HG03196 (cell line): ENCODE data around the gene SIPA1L3.

Experiments
- ATAC-seq: cut with Tn5 transposase; IDR thresholded peaks from one replicate; pipeline ENCODE4 v1.9.1; 2021; ENCODE audit not compliant: unreplicated experiment

SIPA1L3 gene

DNA sequence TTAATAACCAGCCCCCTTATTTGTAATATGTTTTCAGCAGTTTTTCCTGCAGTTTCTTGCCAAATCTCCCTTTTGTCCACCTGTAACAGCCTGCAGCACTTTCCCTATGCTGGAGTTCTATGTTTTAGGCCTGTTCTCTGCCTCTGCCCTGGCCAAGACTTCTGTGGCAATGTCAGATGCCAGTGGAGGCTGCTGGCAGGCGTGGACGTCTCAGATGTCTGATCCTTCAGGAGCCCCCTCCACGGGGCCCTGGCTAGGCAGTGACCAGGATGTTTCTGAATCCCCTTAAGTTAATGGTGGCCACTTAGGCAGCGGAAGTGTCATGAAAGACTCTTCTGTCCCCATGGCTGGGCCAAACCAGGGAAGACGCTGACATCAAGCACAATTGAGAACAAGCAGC lies 40.8 kb downstream of the SIPA1L3 start:
- ATAC-seq, result no peak

DNA sequence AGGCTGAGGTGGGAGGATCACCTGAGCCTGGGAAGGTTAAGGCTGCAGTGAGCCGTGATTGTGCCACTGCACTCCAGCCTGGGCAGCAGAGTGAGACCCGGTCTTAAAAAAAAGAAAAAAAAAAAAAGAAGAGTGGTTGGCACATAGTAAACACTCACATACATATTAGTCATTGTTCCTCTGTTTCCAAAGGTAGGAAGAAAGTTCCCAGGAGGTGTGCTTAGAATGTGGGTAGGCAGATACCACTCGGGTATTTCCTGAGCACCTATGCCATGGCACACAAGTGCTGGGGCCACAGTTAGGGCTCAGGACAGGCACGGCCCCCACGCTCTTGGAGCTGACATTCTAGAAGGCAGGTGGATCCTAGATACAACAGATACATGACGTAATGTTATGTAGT lies 41.4 kb downstream of the SIPA1L3 start:
- no peak for ATAC-seq

DNA sequence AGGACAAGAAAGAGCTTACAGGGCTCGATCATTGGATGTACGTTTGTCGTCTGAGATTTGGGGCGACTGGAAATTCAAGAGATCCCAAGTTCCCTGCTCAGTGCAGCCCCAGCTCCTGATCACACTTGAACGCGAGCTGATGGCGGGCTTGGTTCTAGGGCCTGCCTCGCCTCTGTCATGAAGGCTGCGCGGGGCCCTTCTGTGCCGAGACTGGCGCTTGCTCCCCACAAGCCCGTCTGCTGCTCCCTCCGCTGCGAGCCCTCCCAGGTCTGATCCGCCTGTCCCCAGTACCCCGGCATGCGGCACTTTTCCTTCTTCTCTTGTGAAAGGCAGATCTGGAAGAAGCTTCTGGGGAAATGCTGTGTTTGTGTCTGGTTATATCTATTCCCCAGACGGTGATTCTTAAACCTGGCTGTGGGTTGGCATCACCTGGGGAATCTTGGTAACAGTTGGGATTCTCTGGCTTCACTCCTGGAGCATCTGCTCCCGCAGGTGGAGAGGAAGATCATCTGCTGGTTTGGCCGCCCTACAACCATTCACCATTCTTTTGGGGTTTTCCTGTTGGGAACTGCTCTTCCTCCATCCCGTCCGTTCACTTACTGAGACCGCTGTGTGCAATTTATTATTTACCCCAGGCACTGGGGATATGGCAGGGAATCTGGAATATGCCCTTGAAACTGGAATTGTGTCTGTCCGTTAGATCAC lies 43.6 kb downstream of the SIPA1L3 start:
- no peak for ATAC-seq

DNA sequence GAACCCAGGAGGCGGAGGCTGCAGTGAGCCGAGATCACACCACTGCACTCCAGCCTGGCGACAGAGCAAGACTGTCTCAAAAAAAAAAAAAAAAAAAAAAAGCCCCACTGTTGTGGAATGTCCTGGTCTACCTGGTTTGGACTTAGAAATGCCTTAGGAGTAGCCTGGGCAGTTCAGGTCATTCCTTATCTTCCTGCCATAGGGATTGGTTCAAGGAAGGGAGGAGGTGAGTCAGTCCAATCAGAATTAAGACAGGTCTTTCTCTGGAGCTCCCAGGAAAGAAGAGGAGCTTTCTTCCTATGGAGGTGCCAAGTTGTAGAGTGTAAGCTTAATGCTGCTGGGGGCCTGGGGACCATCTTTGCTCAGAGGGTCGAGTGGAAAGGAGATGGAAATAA lies 44.8 kb downstream of the SIPA1L3 start:
- no peak for ATAC-seq

DNA sequence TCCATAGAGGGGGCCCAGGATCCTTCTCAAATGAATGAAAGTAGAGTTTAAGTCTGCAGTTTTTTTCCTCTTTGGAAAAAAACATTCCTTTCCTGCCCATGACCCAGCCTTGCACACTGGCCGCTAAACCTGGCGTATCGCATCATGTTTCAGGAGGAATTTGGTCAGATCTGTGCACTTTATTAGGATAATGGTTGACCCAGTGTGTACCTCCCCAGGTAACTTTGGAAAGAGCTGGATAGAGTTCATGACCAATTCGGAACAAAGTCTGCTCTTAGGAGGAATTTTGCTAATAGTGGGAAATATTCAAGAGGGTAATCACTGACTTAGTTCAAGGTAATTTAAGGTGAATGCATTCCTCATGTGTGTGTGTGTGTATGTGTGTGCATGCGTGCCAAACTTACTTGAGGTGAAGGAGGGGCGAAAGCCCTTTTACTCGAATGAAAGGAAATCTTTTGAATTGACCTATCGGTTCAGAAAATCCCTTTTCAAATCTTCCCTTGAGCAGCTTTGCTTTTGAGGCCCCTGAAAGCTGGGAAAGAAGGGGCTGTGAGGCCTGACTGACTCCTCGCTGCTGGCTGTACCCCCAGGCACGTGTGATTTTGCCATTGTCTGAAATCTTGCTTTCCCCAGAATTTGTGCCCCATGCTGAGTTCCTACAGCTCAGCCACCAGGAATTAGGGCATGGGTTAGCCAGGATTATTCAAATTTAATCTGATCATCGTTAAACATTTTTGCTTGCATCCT lies 46.3 kb downstream of the SIPA1L3 start:
- no peak for ATAC-seq

DNA sequence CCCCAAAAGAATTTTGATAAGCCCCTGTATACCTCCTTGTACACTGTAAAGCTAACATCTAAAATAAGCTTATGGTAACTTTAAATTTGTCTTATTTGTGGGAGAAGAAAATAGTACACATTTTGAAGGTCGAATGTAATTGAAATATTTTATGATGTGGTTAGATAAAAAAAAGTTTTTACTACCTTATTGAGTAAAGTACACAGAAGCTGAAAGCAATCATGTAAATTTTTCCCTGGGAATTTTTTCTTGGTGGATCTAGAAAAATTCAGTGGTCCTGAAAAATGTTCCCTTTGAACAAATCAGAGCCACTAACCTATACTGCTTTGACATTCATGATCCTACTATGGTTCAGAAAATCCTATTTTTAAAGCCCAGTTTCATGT lies 46.9 kb downstream of the SIPA1L3 start:
- ATAC-seq, result no peak

DNA sequence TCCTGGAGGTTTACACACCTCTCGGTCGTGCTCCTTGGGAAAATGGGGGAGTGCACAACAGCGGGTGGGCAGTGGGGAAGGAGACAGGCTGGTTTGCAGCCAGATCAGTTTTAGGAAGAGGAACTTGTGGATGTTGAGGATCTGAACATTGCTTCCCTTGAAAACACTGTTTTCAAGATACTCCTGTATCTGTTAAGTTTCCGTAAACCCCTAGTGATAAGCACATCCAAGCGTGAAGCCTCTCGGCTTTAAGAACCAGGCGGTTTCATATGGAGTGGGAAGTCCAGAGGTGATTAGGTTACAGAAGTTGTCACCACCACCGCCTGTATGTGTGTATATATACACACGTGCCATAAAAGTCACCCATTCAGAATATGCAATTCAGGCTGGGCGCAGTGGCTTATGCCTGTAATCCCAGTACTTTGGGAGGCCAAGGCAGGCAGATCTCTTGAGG lies 47.4 kb downstream of the SIPA1L3 start:
- no peak for ATAC-seq

DNA sequence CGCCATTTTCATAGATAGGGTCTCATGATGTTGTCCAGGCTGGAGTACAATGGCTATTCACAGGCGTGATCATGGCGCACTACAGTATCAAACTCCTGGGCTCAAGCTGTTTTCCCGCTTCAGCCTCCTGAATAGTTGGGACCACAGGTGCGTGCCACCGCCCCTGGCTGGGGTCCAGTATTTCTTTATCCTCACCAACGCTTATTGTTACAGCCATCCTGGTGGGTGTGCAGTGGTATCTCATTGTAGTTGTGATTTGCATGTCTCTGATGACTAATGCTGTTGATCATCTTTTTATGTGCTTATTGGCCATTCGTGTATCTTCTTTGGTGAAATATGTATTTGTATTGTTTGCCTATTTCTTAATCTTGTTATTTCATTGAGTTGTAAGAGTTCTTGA lies 49.0 kb downstream of the SIPA1L3 start:
- no peak for ATAC-seq

DNA sequence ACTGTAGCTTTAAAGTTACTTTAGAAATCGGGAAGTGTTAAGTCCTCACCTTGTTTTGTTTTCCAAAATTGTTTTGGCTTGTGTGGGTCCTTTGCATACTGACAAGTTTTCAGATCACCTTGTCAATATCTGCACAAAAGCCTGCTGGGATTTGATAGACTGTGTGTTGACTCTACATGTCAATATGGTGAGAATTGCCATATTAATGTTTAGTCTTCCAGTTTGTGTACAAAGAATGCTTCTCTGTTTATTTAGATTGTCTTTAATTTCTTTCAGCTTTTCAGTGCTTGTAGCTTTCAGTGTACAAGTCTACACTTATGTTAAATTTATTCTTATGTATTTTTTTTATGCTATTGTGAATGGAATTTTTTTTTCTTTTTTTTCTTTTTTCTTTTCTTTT lies 50.2 kb downstream of the SIPA1L3 start:
- ATAC-seq, result no peak

DNA sequence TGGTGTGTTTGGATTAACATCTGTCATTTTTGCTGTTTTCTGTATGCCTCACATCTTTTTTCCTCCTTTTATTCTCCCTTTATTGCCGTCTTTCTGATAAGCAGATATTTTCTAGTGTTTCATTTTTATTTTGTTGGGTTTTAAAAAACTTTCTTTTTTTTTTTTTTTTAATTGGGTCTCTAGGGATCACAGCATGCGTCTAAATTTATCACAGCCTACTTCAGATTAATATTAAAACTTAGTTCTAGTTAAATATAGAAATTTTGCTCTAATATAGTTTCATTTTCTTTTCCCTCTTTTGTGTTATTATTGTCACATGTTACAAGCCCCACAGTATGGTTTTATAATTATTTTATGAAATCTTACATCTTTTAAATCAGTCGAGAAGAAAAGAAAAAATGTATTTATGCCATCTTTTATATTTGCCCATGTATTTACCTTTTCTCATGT lies 52.7 kb downstream of the SIPA1L3 start:
- ATAC-seq, result no peak

DNA sequence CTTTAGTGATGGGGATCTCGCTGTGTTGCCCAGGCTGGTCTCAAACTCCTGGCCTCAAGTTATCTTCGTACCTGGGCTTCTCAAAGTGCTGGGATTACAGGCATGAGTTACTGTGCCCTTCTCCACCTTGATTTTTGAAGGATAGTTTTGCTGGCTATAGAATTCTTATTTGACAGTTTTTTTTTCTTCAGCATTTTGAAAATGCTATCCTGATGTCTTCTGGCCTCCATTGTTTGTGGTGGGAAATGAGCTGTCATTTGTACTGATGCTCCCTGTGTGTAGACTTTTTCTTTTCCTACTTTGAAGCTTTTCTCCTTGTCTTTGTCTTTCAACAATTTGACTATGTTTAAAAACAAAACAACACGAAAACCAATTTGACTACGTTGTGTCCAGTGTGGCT lies 54.2 kb downstream of the SIPA1L3 start:
- no peak for ATAC-seq

DNA sequence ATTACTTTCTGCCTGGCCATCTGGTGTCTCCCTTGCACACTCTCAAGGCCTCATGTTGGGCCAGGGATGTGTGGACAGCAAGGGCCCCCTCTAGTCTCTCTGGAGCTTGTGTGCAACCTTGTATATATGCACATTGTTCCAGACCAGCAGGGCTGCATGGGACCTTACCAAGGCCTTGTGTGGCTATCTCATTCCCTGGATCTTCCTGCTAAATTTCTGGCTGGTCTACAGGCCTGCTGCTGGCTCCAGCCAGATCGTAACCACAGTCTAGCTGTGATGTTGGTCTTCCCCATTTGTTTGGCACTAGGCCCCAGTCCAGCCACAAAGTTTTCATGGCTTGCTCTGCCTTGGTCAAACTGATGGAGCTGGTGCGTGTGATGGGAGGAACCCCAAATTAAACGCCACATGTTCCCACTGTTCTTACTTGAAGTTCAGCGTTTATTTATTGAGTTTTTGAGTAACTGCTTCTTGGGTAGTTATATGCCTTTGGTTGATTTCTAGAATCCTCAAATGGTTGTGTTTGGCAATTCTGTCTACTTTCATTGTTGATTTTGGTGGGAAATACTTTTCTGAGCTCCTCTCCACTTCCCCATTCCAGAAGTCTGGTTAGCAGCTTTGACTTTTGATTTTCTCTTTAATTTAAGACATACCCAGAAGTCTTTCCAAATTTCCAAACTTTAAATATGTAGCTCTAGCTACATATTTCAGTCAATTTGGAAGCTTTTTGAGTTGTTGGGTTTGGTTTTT lies 56.4 kb downstream of the SIPA1L3 start:
- ATAC-seq, result no peak

DNA sequence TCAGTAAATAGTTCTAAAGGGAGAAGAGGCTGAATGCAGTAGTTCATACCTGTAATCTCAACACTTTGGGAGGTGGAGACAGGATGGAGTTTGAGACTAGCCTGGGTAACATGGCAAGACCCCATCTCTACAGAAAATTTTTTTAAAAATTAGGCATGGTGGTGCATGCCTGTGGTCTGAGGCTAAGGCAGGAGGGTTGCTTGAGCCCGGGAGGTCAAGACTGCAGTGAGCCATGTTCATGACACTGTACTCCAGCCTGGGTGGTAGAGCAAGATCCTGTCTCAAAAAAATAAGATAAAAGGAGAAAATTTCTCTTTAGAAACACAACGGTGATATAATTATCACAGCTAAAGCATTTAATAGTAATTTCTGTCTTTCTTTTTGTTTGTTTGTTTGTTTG lies 57.1 kb downstream of the SIPA1L3 start:
- ATAC-seq, result no peak

DNA sequence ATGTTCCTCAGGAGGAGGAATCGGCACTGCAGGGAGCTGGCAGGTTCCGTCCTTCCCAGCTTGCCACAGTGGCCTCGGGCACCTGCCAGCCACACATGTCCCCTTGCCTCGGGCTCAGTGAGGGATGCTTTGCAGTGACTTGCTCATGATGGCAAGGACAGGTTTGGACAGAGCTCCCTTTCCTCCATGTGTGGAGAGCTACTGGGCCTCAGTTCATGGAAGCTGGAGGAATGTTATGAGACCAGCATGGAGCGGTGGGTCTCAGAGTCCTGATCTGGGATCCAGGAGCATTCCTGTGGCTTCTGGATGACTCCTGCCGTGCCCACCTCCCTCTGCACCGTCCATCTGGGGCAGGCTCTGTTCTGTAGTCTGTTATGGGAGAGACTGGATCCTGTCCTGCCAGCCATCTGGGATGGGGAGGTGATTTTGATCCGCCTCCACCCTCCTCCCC lies 59.2 kb downstream of the SIPA1L3 start:
- ATAC-seq, result no peak

DNA sequence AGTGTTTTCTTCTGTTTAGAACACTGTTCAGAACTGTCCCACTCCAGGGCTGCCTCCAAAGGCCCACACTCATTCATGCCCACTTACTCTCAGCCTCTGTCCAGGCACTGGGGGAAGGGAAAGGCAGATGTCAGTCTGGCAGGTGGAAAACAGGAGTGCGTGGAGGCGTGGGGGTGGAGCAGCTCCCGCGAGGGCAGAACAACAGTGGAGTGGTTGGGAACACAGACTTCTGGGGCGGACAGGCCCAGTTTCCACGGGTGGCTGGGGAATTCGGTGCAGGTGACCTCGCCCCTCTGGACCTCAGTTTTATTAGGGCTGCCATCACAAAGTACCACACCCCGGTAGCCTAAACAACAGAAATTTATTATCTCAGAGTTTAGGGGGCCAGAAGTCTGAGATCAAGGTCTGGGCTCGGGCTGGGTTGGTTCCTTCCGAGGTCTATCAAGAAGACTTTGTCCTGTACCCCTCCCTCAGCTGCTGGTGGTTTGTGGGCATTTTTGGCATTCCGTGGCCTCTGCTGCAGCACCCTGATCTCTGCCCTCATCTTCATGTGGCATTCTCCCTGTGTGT lies 59.7 kb downstream of the SIPA1L3 start:
- no peak for ATAC-seq

DNA sequence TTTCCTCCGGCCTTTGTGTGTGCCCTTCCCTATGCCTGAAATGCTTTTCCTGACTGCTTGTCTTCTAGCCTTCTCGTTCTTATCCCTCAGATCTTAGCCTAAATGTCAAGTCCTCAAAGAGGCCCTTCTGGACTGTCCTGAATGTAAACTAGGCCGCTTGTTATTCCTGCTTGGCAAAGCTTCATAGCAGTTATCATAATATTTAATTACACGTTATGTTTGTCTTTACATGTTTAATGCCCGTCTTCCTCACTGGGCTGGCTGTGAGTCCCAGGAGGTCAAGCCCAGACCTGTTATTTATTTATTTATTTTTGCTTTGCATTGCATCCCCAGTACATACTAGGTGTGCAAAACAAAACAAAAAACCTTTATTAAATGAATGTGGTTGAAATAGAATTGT lies 62.7 kb downstream of the SIPA1L3 start:
- no peak for ATAC-seq

DNA sequence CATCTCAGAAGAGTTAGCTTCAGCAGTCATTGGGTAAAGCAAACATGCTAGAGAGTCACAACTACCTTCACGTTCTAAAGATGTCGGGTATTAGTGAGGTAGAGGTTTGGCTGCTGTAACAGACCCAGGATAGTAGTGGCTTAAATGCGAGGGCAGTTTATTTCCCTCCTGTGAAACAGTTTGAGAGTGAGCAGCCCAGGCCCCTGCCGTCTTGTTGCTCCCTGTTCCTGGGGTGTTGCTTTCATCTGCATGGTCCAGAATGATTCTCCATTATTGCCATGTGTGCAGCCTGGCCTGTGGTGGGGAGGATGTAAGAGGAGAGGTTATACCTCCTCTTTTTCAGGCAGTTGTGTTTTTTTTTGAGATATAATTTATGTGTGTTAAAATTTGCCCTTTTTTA lies 63.7 kb downstream of the SIPA1L3 start:
- ATAC-seq, result no peak

DNA sequence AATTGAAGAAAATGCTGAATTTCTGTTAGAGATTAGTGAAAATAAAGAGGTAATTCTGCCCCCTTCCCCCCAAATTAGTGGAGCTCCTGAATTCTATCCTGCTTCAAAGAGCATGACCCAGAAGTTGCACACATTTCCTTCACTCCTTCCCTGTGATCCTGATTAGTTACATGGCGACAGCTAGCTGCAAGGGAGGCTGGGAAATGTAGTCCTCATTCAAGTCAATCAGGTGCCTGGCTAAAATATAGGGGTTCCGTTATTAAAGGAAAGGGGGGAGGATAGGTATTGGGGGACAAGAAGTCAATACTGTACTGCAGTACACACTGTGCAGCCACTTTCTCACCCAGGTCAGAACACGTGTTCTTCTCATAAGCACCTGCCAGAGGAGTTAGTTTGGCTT lies 65.8 kb downstream of the SIPA1L3 start:
- no peak for ATAC-seq

DNA sequence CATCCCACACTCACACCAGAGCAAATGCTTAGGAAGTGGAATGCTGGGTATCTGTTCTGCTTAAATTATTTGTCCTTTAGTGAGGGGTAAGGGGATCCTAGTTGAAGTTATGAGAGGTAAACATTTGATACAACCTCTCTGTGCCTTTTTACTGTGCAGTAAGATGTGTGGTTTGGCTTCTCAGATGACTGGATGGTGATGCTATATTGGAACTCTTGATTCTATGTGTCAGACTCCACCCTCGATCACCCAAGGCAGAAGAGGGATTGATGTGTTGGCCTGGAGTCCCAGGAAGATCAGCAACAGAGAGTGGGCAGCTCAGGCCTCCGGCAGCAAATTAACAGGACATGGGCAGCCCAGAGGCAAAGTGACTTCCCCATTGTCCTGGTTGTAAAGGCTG lies 66.7 kb downstream of the SIPA1L3 start:
- no peak for ATAC-seq

DNA sequence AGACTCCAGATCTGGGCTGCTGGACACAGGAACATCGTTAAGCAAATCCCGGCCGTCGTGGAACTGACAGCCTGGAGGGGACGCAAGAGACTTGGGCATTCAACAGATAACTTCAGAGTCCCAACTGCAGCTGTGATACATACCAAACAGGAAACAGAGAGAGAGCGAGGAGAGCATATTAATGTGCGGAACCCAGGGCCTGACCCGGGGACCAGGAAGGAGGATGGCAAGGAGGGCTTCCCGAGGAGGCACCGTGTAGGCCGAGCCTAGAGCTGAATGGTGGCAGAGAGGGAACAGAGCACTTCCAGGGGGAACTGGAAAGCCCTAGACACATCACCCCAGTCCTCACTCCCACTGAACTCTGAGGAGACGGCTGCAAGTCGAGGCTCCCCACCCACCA lies 68.1 kb downstream of the SIPA1L3 start:
- ATAC-seq, result no peak
